DOHH2 (cell line): ENCODE measurements around the gene WDFY4.

Experiments used
- CTCF ChIP-seq: fragments of 200-600 bp; sonication (generic); IDR thresholded peaks from one replicate; pipeline ENCODE4 v1.5.1; 2014; ENCODE audit warnings: antibody characterized with exemption, mild to moderate bottlenecking, low read depth, low read length; ENCODE audit not compliant: poor library complexity, severe bottlenecking
- EZH2phosphoT487 ChIP-seq: fragments of 200-600 bp; sonication (generic); IDR thresholded peaks from 2 replicates; pipeline ENCODE4 v1.6.1; 2017; ENCODE audit warnings: borderline replicate concordance, mild to moderate bottlenecking, antibody characterized with exemption, low read length, moderate library complexity, mixed read lengths

- TF ChIP-seq CTCF (no peak), EZH2phosphoT487 (no peak)
Measured at GRCh38 chr10:48895803-48896195, 211.1 kb downstream of the WDFY4 start.
